Measurements from ENCODE around the gene DGAT2.
"Not testable (repeated sequence)": the region's sequence is repeated elsewhere in the genome, so short reads cannot be mapped to it uniquely, and the experiment has no call there.

GRCh38 chr11:75748729-75749273, 19.8 kb upstream of the DGAT2 start:
- TF ChIP-seq CTCF (IDR thresholded peaks at IDR 0.05 in 4 of 5, conservative IDR thresholded peaks at IDR 0.05 in 1 of 5); POLR2A (IDR thresholded peaks at IDR 0.05): not testable (repeated sequence)

All from gastrocnemius medialis (tissue), 4 donors.